ENCODE measurements around the gene ANKRD65. TPM values are rescaled to one million over a fixed set of nuclear protein-coding genes. Genes with fewer than 3 reads are reported as not detected.

Gene ANKRD65
- total RNA-seq: 0.11 and 0.34 TPM in 2 replicates

GRCh38 chr1:1421147-1421906 is at the start of gene ANKRD65:
Gene ANKRD65 (minus strand): TSS chr1:1421276. CDS start chr1:1421005, 271 bp downstream.

DNA sequence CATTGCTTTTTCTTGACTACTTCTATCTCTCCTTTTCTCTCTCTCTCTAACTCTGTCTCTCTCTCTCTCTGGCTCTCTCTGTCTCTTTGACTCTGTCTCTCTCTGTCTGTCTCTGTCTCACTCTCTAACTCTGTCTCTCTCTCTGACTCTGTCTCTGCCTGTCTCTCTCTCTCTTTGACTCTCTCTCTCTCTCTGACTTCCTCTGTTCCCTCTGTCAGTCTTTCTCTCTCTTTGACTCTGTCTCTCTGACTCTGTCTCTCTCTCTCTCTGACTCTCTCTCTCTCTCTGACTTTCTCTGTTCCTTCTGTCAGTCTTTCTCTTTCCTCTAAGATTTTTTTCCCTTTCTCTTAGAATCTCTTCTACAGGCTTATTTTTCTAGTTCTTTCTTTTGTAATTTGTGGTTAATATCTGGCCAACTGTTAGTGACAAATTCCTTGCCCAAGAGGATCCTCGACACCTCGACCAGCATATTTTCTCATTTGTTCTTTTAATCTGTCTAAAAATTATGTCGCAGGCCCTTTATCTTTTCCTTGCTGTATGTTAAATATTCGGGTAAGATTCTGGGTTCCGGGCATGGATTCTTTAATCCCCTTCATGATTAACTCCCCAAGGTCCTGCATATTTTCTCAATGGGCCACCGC is 28.1 kb upstream of the ANKRD65 start, which contains the start of gene ATAD3C:
TSS of gene ATAD3C (plus strand) at position 591 of the 641 bp plus-strand sequence. CDS start 995 bp downstream, outside the sequence.

DNA sequence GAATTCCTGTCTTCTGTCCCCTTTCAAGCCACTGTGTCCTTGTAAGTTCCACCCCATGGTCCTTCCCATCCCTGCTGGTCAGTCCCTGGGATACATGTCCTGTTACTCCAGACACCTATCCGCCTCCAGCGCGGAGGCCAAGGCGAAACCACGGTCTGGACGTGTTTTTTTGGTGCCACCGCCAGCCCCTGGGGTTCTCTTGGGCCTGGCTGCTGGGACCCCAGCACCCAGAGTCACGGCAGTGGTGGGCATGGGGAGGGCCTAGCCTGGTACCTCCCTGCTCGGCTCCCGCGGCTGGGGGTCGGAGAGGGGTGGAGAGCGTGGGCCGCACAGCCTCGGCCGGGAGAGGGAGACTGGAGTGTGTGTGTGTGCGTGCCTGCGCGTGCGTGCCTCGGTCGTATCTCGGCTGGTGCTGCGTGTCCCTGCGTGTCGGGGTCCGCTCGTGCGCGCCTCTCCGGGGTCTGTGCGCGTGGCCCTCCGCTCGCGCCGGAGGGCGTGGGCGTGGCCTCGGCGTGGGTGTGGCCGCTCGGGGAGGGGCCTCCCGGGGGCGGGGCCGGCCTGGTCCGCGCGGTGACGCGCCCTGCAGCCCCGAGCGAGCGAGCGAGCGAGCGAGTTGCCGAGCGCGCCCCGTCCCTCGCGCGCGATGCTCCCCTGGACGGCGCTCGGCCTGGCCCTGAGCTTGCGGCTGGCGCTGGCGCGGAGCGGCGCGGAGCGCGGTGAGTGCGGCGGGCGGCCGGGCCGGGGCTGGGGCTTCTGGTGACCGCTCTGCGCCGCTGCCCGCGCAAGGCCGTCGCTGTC is 14.2 kb upstream of the ANKRD65 start, which contains the start of gene VWA1:
TSS of gene VWA1 (plus strand) at position 585 of the 798 bp plus-strand sequence. CDS start at position 644, 59 bp downstream.

GRCh38 chr1:1406821-1407635 is 14.0 kb downstream of the ANKRD65 start, which contains the start of gene MRPL20:
Gene MRPL20 (minus strand): TSS chr1:1407293. CDS start chr1:1407217, 76 bp downstream.

GRCh38 chr1:1399187-1399871 is 21.7 kb downstream of the ANKRD65 start, which contains the start of gene CCNL2:
Gene CCNL2 (minus strand): TSS chr1:1399335. CDS start chr1:1399306, 29 bp downstream.

DNA sequence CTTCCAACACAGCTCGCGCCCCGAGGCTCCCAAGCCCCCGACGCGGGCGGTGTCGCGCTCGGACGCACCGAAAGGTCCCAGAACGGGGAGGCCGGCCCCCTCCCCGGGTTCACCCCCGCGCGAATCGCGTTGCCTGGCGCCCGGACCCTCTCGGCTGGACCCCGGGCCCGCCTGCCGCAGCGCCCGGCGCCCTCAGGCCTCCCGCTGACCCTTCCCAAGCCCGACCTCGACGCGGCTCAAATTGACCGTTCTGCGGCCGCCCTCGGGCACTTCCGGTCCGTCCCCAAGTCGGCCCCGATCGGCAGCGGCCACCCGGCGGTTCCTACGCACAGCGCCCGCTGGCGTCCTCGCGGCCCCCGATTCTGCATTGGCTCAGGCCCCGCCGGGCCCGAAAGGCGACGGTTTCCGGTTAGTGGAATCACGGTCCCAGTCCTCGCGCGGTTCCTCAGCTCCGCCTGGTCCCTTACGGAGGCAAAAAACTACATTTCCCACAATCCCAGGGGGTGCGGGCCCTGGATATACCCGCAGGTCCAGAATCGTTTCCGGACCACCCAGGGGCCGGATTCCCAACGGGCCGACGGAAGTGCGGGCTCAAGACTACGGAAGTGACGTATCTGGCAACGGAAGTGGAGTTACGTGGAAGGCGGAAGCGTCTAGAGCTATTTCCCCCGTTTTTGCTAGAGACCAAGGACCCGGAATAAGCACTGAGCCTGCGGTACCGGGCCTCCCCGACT is 46.0 kb downstream of the ANKRD65 start, which contains the start of gene AURKAIP1:
TSS of gene AURKAIP1 (minus strand) at position 279 of the 734 bp plus-strand sequence. CDS start 451 bp downstream, outside the sequence.

Other genes with a start within 250 kb of the ANKRD65 start
- gene TTLL10, start 247.4 kb downstream of the ANKRD65 start, total RNA-seq: not detected in 2 replicates
- 0.11 TPM in 1 of 2 replicates, not detected in the other for gene TNFRSF18, start 214.7 kb downstream of the ANKRD65 start, total RNA-seq
- 1.2 and 1.7 TPM in 2 replicates for gene TNFRSF4, start 207.1 kb downstream of the ANKRD65 start, total RNA-seq
- gene SDF4, start 189.3 kb downstream of the ANKRD65 start, total RNA-seq: 79.1 and 94.0 TPM in 2 replicates
- gene B3GALT6, start 189.0 kb downstream of the ANKRD65 start, total RNA-seq: 21.3 and 23.4 TPM in 2 replicates
- gene C1QTNF12, start 174.6 kb downstream of the ANKRD65 start, total RNA-seq: 0.09 and 0.22 TPM in 2 replicates
- gene UBE2J2, start 147.4 kb downstream of the ANKRD65 start, total RNA-seq: 27.4 and 32.7 TPM in 2 replicates
- gene SCNN1D, start 140.8 kb downstream of the ANKRD65 start, total RNA-seq: 0.22 and 0.26 TPM in 2 replicates
- 14.3 and 14.4 TPM in 2 replicates for gene ACAP3, start 113.3 kb downstream of the ANKRD65 start, total RNA-seq
- 7.3 and 8.6 TPM in 2 replicates for gene PUSL1, start 112.7 kb downstream of the ANKRD65 start, total RNA-seq
- gene INTS11, start 96.6 kb downstream of the ANKRD65 start, total RNA-seq: 51.3 and 52.0 TPM in 2 replicates
- gene CPTP, start 96.5 kb downstream of the ANKRD65 start, total RNA-seq: 11.7 and 14.0 TPM in 2 replicates
- 0.09 and 0.11 TPM in 2 replicates for gene TAS1R3, start 90.0 kb downstream of the ANKRD65 start, total RNA-seq
- gene DVL1, start 71.9 kb downstream of the ANKRD65 start, total RNA-seq: 31.0 and 35.3 TPM in 2 replicates
- 0.09 and 0.98 TPM in 2 replicates for gene MXRA8, start 62.7 kb downstream of the ANKRD65 start, total RNA-seq
- gene AURKAIP1, start 46.1 kb downstream of the ANKRD65 start, total RNA-seq: 67.6 and 68.1 TPM in 2 replicates
- gene CCNL2, start 21.9 kb downstream of the ANKRD65 start, total RNA-seq: 68.4 and 96.8 TPM in 2 replicates
- gene MRPL20, start 14.0 kb downstream of the ANKRD65 start, total RNA-seq: 86.6 and 91.1 TPM in 2 replicates
- gene VWA1, start 14.4 kb upstream of the ANKRD65 start, total RNA-seq: 4.2 and 13.1 TPM in 2 replicates
- 0.11 and 0.52 TPM in 2 replicates for gene ATAD3C, start 28.4 kb upstream of the ANKRD65 start, total RNA-seq
- gene ATAD3B, start 50.5 kb upstream of the ANKRD65 start, total RNA-seq: 12.4 and 20.0 TPM in 2 replicates
- 13.1 and 19.4 TPM in 2 replicates for gene ATAD3A, start 90.9 kb upstream of the ANKRD65 start, total RNA-seq
- 1.2 TPM in 2 replicates for gene TMEM240, start 119.3 kb upstream of the ANKRD65 start, total RNA-seq
- 54.4 and 54.6 TPM in 2 replicates for gene SSU72, start 153.6 kb upstream of the ANKRD65 start, total RNA-seq
- gene FNDC10, start 178.9 kb upstream of the ANKRD65 start, total RNA-seq: 0.60 and 0.65 TPM in 2 replicates
- gene MIB2, start 194.2 kb upstream of the ANKRD65 start, total RNA-seq: 33.8 and 35.0 TPM in 2 replicates
- 0.17 and 1.1 TPM in 2 replicates for gene MMP23B, start 210.9 kb upstream of the ANKRD65 start, total RNA-seq
- 7.0 and 9.7 TPM in 2 replicates for gene CDK11B, start 237.7 kb upstream of the ANKRD65 start, total RNA-seq